ENCODE measurements around the gene MISFA.
A peak's percentile ranks its signal among the peaks of the same experiment; 100 is the strongest.

Gene MISFA

DNA sequence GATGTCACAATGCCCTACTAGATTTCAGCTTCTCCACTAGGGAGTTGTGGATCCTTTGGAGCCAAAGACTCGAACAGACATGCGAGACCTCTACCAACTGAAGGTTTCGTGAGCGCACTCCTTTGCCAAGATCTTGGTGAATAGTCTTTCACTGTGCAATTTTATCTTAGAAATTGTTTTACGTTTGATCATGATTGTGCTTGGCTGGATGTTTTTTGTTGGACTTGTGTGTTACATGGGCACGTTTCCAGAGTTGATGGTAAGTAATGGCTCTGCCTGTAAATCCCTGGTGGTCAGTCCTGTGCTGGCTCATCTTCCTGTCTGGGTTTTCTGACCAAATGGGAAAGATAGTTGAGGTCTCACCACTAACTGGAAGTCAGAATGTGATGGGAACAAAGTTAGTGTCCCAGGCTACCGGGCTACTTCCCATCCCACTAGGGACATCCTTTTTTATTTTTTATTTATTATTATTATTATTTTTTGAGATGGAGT, at the start of gene MISFA:
MISFA (plus strand) TSS at position 51 of the 492 bp plus-strand sequence; CDS start at position 191, 140 bp downstream.
- DNase-seq (ENCODE audit: low spot score) = no peak
- no peak for ATAC-seq (ENCODE audit: low read depth)
- no peaks in the 10 kb centered on the region for H3K9me3 ChIP-seq (ENCODE audit: severe bottlenecking)
- H3K36me3 ChIP-seq (ENCODE audit: low read depth) = peaks cover 9% of the 10 kb centered on the region; the same call in 1 of the 2 replicates
- no peaks in the 10 kb centered on the region for H3K27me3 ChIP-seq (ENCODE audit: insufficient read depth, poor library complexity, severe bottlenecking)
- H3K27ac ChIP-seq (ENCODE audit: poor library complexity, severe bottlenecking) = no peak within 1 kb of the TSS
- peaks cover 11% of the 10 kb centered on the region for H3K4me1 ChIP-seq (ENCODE audit: insufficient read depth, poor library complexity, severe bottlenecking)
- no peak within 1 kb of the TSS for H3K4me3 ChIP-seq (ENCODE audit: severe bottlenecking)
- TF ChIP-seq, protein P1, sequence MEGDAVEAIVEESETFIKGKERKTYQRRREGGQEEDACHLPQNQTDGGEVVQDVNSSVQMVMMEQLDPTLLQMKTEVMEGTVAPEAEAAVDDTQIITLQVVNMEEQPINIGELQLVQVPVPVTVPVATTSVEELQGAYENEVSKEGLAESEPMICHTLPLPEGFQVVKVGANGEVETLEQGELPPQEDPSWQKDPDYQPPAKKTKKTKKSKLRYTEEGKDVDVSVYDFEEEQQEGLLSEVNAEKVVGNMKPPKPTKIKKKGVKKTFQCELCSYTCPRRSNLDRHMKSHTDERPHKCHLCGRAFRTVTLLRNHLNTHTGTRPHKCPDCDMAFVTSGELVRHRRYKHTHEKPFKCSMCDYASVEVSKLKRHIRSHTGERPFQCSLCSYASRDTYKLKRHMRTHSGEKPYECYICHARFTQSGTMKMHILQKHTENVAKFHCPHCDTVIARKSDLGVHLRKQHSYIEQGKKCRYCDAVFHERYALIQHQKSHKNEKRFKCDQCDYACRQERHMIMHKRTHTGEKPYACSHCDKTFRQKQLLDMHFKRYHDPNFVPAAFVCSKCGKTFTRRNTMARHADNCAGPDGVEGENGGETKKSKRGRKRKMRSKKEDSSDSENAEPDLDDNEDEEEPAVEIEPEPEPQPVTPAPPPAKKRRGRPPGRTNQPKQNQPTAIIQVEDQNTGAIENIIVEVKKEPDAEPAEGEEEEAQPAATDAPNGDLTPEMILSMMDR (IDR thresholded peaks at IDR 0.05; ENCODE audit: poor library complexity, severe bottlenecking) = no peak

DNA sequence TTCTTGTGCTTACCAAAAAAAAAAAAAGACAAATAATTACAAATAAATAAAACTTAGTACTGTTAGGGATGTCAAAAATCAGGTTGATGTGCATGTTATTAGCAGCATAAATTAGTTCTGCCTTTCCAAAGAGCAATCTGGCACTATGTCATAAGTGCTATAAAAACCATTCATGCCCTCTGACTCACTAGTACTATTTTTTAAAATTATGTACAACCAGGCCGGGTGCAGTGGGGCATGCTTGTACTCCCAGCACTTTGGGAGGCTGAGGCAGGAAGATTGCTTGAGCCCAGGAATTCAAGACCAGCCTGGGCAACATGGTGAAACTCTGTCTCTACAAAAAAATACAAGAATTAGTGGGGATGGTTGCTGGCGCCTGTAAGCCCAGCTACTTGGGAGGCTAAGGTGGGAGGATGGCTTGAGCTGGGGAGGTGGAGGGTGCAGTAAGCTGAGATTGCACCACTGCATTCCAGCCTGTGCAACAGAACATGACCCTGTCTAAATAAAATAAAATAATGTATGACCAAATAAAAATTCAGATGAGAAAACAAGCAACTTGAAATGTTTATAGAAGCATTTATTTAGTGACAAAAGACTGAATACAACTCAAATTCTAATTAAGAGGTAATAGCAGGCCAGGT, 36.4 kb upstream of the MISFA start:
- DNase-seq (ENCODE audit: low spot score) = no peak
- Histone ChIP-seq H3K36me3 (ENCODE audit: low read depth) (peaks cover 51% of the 10 kb centered on the region), H3K9me3 (ENCODE audit: severe bottlenecking) (no peaks in the 10 kb centered on the region), H3K4me3 (ENCODE audit: severe bottlenecking) (no peak overlapping the region), H3K27ac (ENCODE audit: poor library complexity, severe bottlenecking) (no peak overlapping the region), H3K27me3 (ENCODE audit: insufficient read depth, poor library complexity, severe bottlenecking) (no peaks in the 10 kb centered on the region), H3K4me1 (ENCODE audit: insufficient read depth, poor library complexity, severe bottlenecking) (peaks cover 8% of the 10 kb centered on the region)
- no peak for ATAC-seq (ENCODE audit: low read depth)
- TF ChIP-seq, protein P1 (IDR thresholded peaks at IDR 0.05; ENCODE audit: poor library complexity, severe bottlenecking) = no peak

DNA sequence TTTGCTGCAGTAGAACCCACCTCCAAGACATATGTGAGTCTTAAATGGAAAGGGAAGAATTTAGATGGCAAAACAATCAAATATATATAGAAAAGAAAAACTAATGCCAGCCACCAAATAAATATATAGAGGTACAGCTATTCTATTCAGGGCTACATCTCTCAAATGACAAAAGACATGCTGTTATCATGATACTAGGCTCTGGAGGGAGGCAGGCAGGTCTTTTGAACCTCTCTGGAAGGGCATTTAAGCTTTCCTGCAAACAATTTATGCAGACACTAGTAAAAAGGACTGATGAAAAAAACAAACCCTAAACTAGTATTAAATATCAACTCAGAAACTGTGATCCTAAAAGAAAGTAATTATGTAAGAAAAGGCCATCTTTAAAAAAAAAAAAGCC, 35.4 kb upstream of the MISFA start:
- TF ChIP-seq, protein P1 (IDR thresholded peaks at IDR 0.05; ENCODE audit: poor library complexity, severe bottlenecking) = no peak
- Histone ChIP-seq H3K4me3 (ENCODE audit: severe bottlenecking) (no peak overlapping the region), H3K36me3 (ENCODE audit: low read depth) (peaks cover 51% of the 10 kb centered on the region), H3K4me1 (ENCODE audit: insufficient read depth, poor library complexity, severe bottlenecking) (peaks cover 8% of the 10 kb centered on the region), H3K9me3 (ENCODE audit: severe bottlenecking) (no peaks in the 10 kb centered on the region), H3K27ac (ENCODE audit: poor library complexity, severe bottlenecking) (no peak overlapping the region), H3K27me3 (ENCODE audit: insufficient read depth, poor library complexity, severe bottlenecking) (no peaks in the 10 kb centered on the region)
- no peak for DNase-seq (ENCODE audit: low spot score)
- no peak for ATAC-seq (ENCODE audit: low read depth)

DNA sequence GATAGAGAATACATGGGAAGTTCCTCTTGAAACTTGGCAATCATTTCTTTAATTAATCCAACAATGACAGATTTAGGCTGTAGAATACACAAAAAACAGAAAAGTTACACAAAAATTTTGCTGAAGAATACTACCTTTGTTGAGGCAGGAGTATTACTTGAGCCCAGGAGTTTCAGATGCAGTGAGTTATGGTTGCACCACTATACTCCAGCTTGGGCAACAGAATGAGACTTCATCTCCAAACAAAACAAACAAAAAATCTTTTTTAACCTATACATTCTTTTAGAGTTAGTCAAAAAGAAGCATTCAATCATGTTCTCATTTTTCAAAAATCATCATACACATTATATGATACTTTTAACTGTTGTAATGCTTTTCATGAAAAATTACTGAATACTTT, 33.2 kb upstream of the MISFA start:
- Histone ChIP-seq H3K27ac (ENCODE audit: poor library complexity, severe bottlenecking) (no peak overlapping the region), H3K27me3 (ENCODE audit: insufficient read depth, poor library complexity, severe bottlenecking) (no peaks in the 10 kb centered on the region), H3K36me3 (ENCODE audit: low read depth) (peaks cover 62% of the 10 kb centered on the region)

More for the DNA sequence above, 33.2 kb upstream of the MISFA start:
- H3K9me3 ChIP-seq (ENCODE audit: severe bottlenecking) = no peaks in the 10 kb centered on the region
- no peak overlapping the region for H3K4me3 ChIP-seq (ENCODE audit: severe bottlenecking)
- peaks cover 8% of the 10 kb centered on the region for H3K4me1 ChIP-seq (ENCODE audit: insufficient read depth, poor library complexity, severe bottlenecking)
- DNase-seq (ENCODE audit: low spot score) = no peak
- TF ChIP-seq, protein P1 (IDR thresholded peaks at IDR 0.05; ENCODE audit: poor library complexity, severe bottlenecking) = no peak
- 0 out of 3 replicates have a peak, but pooled peaks have one; percentile 19 for ATAC-seq (ENCODE audit: low read depth)

All from RWPE2 (cell line).